Keratinocyte (primary cell): ENCODE data around the gene MED7.

ENCODE experiments used
- EZH2 ChIP-seq: IDR thresholded peaks from one replicate; pipeline ENCODE4 v1.6.1; 2012; ENCODE audit warnings: inconsistent platforms, mild to moderate bottlenecking, low read length, moderate library complexity
- TF ChIP-seq, protein P1 (sequence below), 3 experiments: IDR thresholded peaks in 1 of 3; conservative IDR thresholded peaks in 1 of 3; optimal IDR thresholded peaks in 1 of 3; 2 replicates in 2 of 3; 3 replicates in 1 of 3; pipeline versions ENCODE3 to v1.5.1; 2011; ENCODE audit warnings: low read length in 3 of 3, mild to moderate bottlenecking in 3 of 3, moderate library complexity in 2 of 3, control low read depth in 1 of 3, inconsistent platforms in 1 of 3; ENCODE audit not compliant: insufficient read depth in 2 of 3; ENCODE audit errors: extremely low read depth in 1 of 3

DNA sequence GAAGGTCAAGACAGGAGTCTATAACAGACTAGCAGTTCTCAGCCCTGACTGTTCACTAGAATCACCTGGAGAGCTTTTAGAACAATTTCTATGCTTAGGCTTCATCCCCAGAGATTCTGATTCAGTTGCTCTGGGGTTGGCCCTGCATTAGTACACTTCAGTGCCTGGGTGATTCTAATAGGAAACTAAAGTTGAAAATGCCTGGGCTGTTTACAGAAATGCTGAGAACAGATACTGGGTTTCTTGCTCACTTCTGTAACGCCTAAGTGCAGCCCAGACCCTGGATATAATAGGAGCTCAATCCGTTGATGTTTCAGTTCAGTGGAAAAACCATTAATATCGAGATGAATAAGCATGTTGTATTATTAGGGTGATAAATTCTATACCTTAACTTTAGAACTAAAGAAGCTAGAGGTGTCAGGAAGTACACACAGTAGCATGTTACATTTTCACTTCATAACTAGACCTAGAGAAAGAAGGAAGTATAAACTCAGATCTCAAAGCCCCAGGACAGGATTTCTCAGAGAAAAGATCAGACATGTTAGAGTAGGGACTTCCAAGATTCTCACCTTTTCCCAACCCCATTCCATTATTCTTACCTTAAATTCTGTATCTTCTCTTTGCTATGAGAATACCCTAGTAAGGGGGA is 54.2 kb downstream of the MED7 start:
- TF ChIP-seq, protein P1, sequence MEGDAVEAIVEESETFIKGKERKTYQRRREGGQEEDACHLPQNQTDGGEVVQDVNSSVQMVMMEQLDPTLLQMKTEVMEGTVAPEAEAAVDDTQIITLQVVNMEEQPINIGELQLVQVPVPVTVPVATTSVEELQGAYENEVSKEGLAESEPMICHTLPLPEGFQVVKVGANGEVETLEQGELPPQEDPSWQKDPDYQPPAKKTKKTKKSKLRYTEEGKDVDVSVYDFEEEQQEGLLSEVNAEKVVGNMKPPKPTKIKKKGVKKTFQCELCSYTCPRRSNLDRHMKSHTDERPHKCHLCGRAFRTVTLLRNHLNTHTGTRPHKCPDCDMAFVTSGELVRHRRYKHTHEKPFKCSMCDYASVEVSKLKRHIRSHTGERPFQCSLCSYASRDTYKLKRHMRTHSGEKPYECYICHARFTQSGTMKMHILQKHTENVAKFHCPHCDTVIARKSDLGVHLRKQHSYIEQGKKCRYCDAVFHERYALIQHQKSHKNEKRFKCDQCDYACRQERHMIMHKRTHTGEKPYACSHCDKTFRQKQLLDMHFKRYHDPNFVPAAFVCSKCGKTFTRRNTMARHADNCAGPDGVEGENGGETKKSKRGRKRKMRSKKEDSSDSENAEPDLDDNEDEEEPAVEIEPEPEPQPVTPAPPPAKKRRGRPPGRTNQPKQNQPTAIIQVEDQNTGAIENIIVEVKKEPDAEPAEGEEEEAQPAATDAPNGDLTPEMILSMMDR (optimal IDR thresholded peaks at IDR 0.05 in 1 of 3, IDR thresholded peaks at IDR 0.05 in 1 of 3, conservative IDR thresholded peaks at IDR 0.05 in 1 of 3; ENCODE audit: extremely low read depth in 1 of 3, insufficient read depth in 2 of 3, low read length in 3 of 3): no peak
- TF ChIP-seq EZH2: no peak
